ENCODE results near the gene HSPA1B.

- TF ChIP-seq CTCF (IDR thresholded peaks at IDR 0.05 in 4 of 5, conservative IDR thresholded peaks at IDR 0.05 in 1 of 5): no peak
- no peak for TF ChIP-seq POLR2A (IDR thresholded peaks at IDR 0.05)
These were observed 37.9 kb downstream of the HSPA1B start for GRCh38 chr6:31865205-31866118.
